Measurements from ENCODE around the gene IFI27L1. TPM values are rescaled to one million over a fixed set of nuclear protein-coding genes. Genes with fewer than 3 reads are reported as not detected.

IFI27L1 gene
- total and polyA plus RNA-seq, 2 donors (not counting 3 experiments of a cell fraction or from before 2014, with no cell fraction given) = 31.1 to 38.1 TPM

DNA sequence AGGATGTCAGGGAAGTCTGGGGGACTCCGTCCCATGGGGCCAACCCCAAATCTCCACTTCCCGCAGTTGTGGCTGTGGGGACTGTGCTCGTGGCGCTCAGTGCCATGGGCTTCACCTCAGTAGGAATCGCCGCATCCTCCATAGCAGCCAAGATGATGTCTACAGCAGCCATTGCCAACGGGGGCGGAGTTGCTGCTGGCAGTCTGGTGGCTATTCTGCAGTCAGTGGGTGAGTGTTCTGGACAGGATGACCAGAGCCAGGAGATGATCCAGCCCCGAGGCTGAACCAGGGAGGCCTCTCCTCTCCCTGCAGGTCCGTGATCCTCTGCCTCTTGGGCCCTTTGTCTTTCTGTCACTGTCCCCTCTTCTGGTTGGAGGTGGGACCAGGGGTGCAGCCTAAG lies 20.6 kb downstream of the IFI27L1 start:
- Histone ChIP-seq H4K20me1 (replicated peaks; ENCODE audit: control insufficient read depth, extremely low read depth, insufficient read depth, low read length) (no peaks in the 10 kb centered on the region), H3K79me2 (ENCODE audit: control insufficient read depth, insufficient read depth, low read length) (no peaks in the 10 kb centered on the region), H3K36me3 (ENCODE audit: control insufficient read depth in 2 of 2, extremely low read depth in 1 of 2, insufficient read depth in 2 of 2, low read length in 2 of 2) (no peaks in the 10 kb centered on the region), H3K9me1 (replicated peaks; ENCODE audit: control insufficient read depth, extremely low read depth, insufficient read depth, low read length) (no peaks in the 10 kb centered on the region), H3K9me3 (replicated peaks; ENCODE audit: control insufficient read depth, insufficient read depth, low read length) (no peaks in the 10 kb centered on the region), H2AFZ (ENCODE audit: low read depth, low read length) (no peak overlapping the region), H3K4me3 (replicated peaks in 1 of 3; ENCODE audit: insufficient read depth in 1 of 3, low read depth in 1 of 3, low read length in 3 of 3) (no peak overlapping the region), H3K4me2 (ENCODE audit: insufficient read depth, low read length) (no peak overlapping the region), H3K9ac (replicated peaks; ENCODE audit: extremely low read depth, insufficient read depth, low read length) (no peak overlapping the region), H3K27ac (ENCODE audit: insufficient read depth, low read depth, low read length) (no peak overlapping the region), H3K4me1 (ENCODE audit: control insufficient read depth, extremely low read depth, insufficient read depth, low read length) (no peaks in the 10 kb centered on the region), H3K27me3 (ENCODE audit: control insufficient read depth in 2 of 2, insufficient read depth in 2 of 2, low read length in 2 of 2) (no peaks in the 10 kb centered on the region)
- intact Hi-C loops (cut with micrococcal nuclease) (no loop called here), dilution Hi-C loops (cut with MboI; ENCODE audit: extremely low pct_ligation_motif_present, low sequenced_read_pairs) (no loop called here)
- TF ChIP-seq FOS (IDR thresholded peaks at IDR 0.05; ENCODE audit: borderline replicate concordance, insufficient read depth, low read length) = no peak
- TF ChIP-seq JUN (IDR thresholded peaks at IDR 0.05; ENCODE audit: borderline replicate concordance, insufficient read depth, insufficient read length, low read depth) = no peak
- no peak for TF ChIP-seq POLR2A (IDR thresholded peaks at IDR 0.05; ENCODE audit: low read depth, low read length)
- TF ChIP-seq EZH2 (IDR thresholded peaks at IDR 0.05; ENCODE audit: borderline replicate concordance, low read depth, low read length, severe bottlenecking) = no peak
- TF ChIP-seq GATA2 (IDR thresholded peaks at IDR 0.05; ENCODE audit: insufficient read depth, insufficient read length, low read depth, low read length) = no peak
- TF ChIP-seq POLR2AphosphoS5 (IDR thresholded peaks at IDR 0.05; ENCODE audit: insufficient read depth, low read depth, low read length) = no peak
- TF ChIP-seq, protein P1, sequence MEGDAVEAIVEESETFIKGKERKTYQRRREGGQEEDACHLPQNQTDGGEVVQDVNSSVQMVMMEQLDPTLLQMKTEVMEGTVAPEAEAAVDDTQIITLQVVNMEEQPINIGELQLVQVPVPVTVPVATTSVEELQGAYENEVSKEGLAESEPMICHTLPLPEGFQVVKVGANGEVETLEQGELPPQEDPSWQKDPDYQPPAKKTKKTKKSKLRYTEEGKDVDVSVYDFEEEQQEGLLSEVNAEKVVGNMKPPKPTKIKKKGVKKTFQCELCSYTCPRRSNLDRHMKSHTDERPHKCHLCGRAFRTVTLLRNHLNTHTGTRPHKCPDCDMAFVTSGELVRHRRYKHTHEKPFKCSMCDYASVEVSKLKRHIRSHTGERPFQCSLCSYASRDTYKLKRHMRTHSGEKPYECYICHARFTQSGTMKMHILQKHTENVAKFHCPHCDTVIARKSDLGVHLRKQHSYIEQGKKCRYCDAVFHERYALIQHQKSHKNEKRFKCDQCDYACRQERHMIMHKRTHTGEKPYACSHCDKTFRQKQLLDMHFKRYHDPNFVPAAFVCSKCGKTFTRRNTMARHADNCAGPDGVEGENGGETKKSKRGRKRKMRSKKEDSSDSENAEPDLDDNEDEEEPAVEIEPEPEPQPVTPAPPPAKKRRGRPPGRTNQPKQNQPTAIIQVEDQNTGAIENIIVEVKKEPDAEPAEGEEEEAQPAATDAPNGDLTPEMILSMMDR (IDR thresholded peaks at IDR 0.05; ENCODE audit: extremely low read depth in 1 of 2, insufficient read depth in 1 of 2, low read depth in 1 of 2, low read length in 2 of 2) = no peak
- TF ChIP-seq, protein P2, sequence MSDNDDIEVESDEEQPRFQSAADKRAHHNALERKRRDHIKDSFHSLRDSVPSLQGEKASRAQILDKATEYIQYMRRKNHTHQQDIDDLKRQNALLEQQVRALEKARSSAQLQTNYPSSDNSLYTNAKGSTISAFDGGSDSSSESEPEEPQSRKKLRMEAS (IDR thresholded peaks at IDR 0.05; ENCODE audit: insufficient read depth, insufficient read length) = no peak
- TF ChIP-seq MYC (IDR thresholded peaks at IDR 0.05; ENCODE audit: low read depth, low read length) = no peak
- FAIRE-seq = no peak
- CTCF ChIA-PET = no interaction called here
- no TSS peak for BruUV-seq (replicated peaks)
- POLR2A ChIA-PET = no interaction called here
- DNase-seq (ENCODE audit: low read depth, low spot score) = no peak

Data from endothelial cell of umbilical vein (primary cell).